ENCODE results near the gene ARHGEF7. TPM values are rescaled to one million over a fixed set of nuclear protein-coding genes. Genes with fewer than 3 reads are reported as not detected.

Gene ARHGEF7
- total RNA-seq, 1 experiment from 2014 or later = 47.3 TPM

DNA sequence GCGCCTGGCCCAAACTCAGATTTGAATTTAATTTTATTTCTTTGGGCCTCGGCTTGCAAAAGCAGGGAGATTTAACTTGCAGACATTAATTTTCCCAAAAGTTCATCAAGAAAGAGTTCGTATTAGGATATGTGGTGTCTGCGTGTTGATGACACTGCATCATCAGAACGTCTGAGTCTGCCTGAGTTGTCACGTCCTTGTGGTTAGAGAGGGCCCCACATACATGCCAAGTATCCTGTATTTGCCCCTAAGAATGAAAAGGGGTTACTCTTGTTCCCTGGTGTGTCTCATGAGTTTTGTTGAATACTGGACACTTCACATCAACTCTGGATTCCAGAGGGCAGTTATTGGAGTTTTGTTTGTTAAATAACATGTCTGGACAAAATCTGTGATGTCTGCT, 199.7 kb downstream of the ARHGEF7 start:
- ATAC-seq (no peak), DNase-seq (ENCODE audit: low spot score) (no peak)
- no peak overlapping the region for H3K27ac Mint-ChIP-seq
- POLR2A ChIA-PET = no interaction called here
- no peak overlapping the region for H3K4me3 Mint-ChIP-seq
- no peaks in the 10 kb centered on the region for H3K27me3 Mint-ChIP-seq (ENCODE audit: low read depth)
- peaks cover 36% of the 10 kb centered on the region for H3K36me3 Mint-ChIP-seq
- H3K4me1 Mint-ChIP-seq = no peaks in the 10 kb centered on the region
- peaks cover 43% of the 10 kb centered on the region for H3K9me3 Mint-ChIP-seq
- TF ChIP-seq, protein P1, sequence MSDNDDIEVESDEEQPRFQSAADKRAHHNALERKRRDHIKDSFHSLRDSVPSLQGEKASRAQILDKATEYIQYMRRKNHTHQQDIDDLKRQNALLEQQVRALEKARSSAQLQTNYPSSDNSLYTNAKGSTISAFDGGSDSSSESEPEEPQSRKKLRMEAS (CRISPR knock-in tag; IDR thresholded peaks at IDR 0.05) = no peak
- TF ChIP-seq, protein P2, sequence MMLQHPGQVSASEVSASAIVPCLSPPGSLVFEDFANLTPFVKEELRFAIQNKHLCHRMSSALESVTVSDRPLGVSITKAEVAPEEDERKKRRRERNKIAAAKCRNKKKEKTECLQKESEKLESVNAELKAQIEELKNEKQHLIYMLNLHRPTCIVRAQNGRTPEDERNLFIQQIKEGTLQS (CRISPR knock-in tag; conservative IDR thresholded peaks at IDR 0.05) = no peak
- no peak for TF ChIP-seq ZNF138 (CRISPR knock-in tag; conservative IDR thresholded peaks at IDR 0.05)
- no peak for TF ChIP-seq SOX15 (CRISPR knock-in tag; IDR thresholded peaks at IDR 0.05)
- TF ChIP-seq ZNF232 (CRISPR knock-in tag; IDR thresholded peaks at IDR 0.05) = no peak
- no peak for TF ChIP-seq RORB (CRISPR knock-in tag; IDR thresholded peaks at IDR 0.05)
- TF ChIP-seq, protein P3, sequence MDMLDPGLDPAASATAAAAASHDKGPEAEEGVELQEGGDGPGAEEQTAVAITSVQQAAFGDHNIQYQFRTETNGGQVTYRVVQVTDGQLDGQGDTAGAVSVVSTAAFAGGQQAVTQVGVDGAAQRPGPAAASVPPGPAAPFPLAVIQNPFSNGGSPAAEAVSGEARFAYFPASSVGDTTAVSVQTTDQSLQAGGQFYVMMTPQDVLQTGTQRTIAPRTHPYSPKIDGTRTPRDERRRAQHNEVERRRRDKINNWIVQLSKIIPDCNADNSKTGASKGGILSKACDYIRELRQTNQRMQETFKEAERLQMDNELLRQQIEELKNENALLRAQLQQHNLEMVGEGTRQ (CRISPR knock-in tag; IDR thresholded peaks at IDR 0.05) = no peak
- CTCF ChIA-PET = no interaction called here

DNA sequence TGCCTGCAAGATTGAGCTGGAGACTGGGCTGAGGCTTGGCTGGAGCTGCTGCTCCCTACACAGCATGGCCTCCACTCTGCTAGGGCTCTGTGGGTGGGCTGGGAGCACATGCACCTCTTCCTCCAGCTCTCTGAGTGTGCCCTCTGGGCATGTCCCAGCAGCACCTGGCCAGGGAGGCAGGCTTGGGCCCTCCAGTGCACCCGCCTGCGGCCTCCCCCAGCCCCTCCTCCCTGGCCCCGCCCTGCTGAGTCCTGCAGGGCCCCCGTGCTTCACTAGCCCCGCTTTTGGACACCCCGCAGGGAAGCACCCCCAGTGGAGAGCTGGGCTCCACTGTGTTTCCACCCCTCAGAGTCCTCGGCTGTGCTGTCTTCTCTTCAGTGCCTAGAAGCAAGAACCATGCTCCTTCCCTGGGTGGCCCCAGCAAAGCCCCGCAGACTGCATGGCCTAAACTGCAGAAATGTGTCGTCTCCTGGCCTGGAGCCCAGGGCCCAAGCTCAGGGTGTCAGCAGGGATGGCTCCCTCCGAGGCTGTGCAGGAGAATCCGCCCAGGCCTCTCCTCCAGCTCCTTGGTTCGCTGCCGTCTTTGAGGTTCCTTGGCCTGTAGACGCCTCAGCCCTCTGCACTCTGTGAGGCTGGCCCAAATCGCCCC, 200.4 kb downstream of the ARHGEF7 start:
- peaks cover 36% of the 10 kb centered on the region for H3K9me3 Mint-ChIP-seq
- H3K36me3 Mint-ChIP-seq = peaks cover 30% of the 10 kb centered on the region
- no peak for TF ChIP-seq GABPB1 (CRISPR knock-in tag; IDR thresholded peaks at IDR 0.05)
- TF ChIP-seq, protein P4, sequence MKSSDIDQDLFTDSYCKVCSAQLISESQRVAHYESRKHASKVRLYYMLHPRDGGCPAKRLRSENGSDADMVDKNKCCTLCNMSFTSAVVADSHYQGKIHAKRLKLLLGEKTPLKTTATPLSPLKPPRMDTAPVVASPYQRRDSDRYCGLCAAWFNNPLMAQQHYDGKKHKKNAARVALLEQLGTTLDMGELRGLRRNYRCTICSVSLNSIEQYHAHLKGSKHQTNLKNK (CRISPR knock-in tag; IDR thresholded peaks at IDR 0.05) = no peak
- TF ChIP-seq HMGA2 (CRISPR knock-in tag; IDR thresholded peaks at IDR 0.05) = no peak
- TF ChIP-seq TP53 (CRISPR knock-in tag; IDR thresholded peaks at IDR 0.05) = no peak
- TF ChIP-seq, protein P5, sequence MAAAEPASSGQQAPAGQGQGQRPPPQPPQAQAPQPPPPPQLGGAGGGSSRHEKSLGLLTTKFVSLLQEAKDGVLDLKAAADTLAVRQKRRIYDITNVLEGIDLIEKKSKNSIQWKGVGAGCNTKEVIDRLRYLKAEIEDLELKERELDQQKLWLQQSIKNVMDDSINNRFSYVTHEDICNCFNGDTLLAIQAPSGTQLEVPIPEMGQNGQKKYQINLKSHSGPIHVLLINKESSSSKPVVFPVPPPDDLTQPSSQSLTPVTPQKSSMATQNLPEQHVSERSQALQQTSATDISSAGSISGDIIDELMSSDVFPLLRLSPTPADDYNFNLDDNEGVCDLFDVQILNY (CRISPR knock-in tag; IDR thresholded peaks at IDR 0.05) = no peak
- TF ChIP-seq, protein P6, sequence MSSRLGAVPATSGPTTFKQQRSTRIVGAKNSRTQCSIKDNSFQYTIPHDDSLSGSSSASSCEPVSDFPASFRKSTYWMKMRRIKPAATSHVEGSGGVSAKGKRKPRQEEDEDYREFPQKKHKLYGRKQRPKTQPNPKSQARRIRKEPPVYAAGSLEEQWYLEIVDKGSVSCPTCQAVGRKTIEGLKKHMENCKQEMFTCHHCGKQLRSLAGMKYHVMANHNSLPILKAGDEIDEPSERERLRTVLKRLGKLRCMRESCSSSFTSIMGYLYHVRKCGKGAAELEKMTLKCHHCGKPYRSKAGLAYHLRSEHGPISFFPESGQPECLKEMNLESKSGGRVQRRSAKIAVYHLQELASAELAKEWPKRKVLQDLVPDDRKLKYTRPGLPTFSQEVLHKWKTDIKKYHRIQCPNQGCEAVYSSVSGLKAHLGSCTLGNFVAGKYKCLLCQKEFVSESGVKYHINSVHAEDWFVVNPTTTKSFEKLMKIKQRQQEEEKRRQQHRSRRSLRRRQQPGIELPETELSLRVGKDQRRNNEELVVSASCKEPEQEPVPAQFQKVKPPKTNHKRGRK (CRISPR knock-in tag; IDR thresholded peaks at IDR 0.05; ENCODE audit: borderline replicate concordance) = no peak
- TF ChIP-seq, protein P7, sequence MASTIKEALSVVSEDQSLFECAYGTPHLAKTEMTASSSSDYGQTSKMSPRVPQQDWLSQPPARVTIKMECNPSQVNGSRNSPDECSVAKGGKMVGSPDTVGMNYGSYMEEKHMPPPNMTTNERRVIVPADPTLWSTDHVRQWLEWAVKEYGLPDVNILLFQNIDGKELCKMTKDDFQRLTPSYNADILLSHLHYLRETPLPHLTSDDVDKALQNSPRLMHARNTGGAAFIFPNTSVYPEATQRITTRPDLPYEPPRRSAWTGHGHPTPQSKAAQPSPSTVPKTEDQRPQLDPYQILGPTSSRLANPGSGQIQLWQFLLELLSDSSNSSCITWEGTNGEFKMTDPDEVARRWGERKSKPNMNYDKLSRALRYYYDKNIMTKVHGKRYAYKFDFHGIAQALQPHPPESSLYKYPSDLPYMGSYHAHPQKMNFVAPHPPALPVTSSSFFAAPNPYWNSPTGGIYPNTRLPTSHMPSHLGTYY (CRISPR knock-in tag; IDR thresholded peaks at IDR 0.05) = no peak
- no peak for TF ChIP-seq RELA (CRISPR knock-in tag; IDR thresholded peaks at IDR 0.05; ENCODE audit: borderline replicate concordance)
- TF ChIP-seq JUN (CRISPR knock-in tag; IDR thresholded peaks at IDR 0.05) = no peak
- TF ChIP-seq SP1 (CRISPR knock-in tag; conservative IDR thresholded peaks at IDR 0.05) = no peak
- TF ChIP-seq ZNF232 (CRISPR knock-in tag; IDR thresholded peaks at IDR 0.05) = no peak
- TF ChIP-seq MYBL2 (CRISPR knock-in tag; IDR thresholded peaks at IDR 0.05) = no peak
- TF ChIP-seq, protein P8, sequence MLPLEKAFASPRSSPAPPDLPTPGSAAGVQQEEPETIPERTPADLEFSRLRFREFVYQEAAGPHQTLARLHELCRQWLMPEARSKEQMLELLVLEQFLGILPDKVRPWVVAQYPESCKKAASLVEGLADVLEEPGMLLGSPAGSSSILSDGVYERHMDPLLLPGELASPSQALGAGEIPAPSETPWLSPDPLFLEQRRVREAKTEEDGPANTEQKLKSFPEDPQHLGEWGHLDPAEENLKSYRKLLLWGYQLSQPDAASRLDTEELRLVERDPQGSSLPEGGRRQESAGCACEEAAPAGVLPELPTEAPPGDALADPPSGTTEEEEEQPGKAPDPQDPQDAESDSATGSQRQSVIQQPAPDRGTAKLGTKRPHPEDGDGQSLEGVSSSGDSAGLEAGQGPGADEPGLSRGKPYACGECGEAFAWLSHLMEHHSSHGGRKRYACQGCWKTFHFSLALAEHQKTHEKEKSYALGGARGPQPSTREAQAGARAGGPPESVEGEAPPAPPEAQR (CRISPR knock-in tag; IDR thresholded peaks at IDR 0.05) = no peak
- TF ChIP-seq KAT7 (CRISPR knock-in tag; IDR thresholded peaks at IDR 0.05; ENCODE audit: borderline replicate concordance) = no peak
- TF ChIP-seq ZNF396 (CRISPR knock-in tag; IDR thresholded peaks at IDR 0.05; ENCODE audit: borderline replicate concordance) = no peak
- TF ChIP-seq, protein P9, sequence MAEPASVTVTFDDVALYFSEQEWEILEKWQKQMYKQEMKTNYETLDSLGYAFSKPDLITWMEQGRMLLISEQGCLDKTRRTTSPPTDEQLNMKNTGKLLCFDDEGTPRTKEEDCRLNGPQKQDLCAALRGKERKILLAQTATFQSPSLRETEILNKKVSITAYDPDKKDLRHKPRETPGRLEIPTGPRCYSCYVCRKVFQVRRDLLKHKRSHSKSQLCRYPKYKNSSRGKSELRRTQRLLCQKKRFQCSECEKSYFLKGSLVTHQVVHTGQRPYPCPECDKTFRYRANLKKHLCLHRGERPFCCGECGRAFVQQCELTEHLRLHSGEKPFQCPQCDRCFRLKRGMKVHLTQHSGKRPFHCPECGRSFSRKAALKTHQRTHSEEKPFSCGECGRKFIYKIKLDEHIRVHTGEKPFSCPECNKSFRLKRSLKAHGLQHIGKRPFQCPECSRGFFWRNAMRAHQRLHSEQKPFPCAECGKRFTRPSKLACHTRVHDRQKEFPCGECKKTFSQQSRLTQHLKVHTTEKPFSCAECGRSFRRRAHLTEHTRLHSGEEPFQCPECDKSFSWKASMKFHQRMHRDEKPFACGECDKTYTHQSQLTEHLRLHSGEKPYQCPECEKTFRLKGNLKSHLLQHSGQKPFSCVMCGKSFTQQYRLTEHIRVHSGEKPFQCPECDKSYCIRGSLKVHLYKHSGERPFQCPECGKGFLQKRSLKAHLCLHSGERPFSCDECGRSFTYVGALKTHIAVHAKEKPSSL (CRISPR knock-in tag; conservative IDR thresholded peaks at IDR 0.05) = no peak
- no peak for TF ChIP-seq NFATC4 (CRISPR knock-in tag; IDR thresholded peaks at IDR 0.05)
- TF ChIP-seq NFYB (CRISPR knock-in tag; conservative IDR thresholded peaks at IDR 0.05; ENCODE audit: low read depth) = no peak
- no peak for TF ChIP-seq CREB1 (CRISPR knock-in tag; IDR thresholded peaks at IDR 0.05)
- TF ChIP-seq, protein P10, sequence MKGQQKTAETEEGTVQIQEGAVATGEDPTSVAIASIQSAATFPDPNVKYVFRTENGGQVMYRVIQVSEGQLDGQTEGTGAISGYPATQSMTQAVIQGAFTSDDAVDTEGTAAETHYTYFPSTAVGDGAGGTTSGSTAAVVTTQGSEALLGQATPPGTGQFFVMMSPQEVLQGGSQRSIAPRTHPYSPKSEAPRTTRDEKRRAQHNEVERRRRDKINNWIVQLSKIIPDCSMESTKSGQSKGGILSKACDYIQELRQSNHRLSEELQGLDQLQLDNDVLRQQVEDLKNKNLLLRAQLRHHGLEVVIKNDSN (CRISPR knock-in tag; IDR thresholded peaks at IDR 0.05) = no peak
- no peaks in the 10 kb centered on the region for H3K27me3 Mint-ChIP-seq (ENCODE audit: low read depth)
- ATAC-seq (peak; percentile 15), DNase-seq (ENCODE audit: low spot score) (no peak)
- no peak overlapping the region for H3K27ac Mint-ChIP-seq
- no peaks in the 10 kb centered on the region for H3K4me1 Mint-ChIP-seq
- ChIA-PET CTCF (interaction anchor here (1.1 kb wide), 1 partner anchor 248 kb away, joined by 3 read pairs; no protein-coding TSS in a partner anchor), POLR2A (no interaction called here)
- no peak overlapping the region for H3K4me3 Mint-ChIP-seq
